HG02852 (cell line): ENCODE measurements around the gene MECR.
A peak's percentile ranks its signal among the peaks of the same experiment; 100 is the strongest.

Source experiments
- ATAC-seq: cut with Tn5 transposase; IDR thresholded peaks from one replicate; pipeline ENCODE4 v1.9.1; 2021; ENCODE audit warnings: mild to moderate bottlenecking, moderate library complexity; ENCODE audit not compliant: unreplicated experiment

MECR gene

DNA sequence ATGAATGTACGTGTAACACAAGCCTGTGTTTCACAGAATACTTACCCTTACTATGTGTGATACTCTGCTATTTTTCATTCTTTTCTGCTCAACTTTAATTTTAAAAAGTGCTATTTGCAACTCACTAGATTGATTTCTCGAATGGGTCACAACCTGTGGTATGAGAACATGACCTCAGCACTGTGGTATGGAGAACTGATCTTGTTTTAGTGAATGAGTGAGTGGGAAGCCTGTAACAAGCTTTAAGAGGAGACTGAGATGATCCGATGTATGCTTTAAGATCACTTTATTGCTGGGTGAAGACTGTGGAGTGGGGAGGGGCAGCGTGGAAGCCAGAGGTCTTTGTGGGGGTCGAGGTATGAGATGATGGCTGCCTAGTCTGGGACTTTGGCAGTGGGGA is 21.6 kb downstream of the MECR start:
- ATAC-seq: no peak

DNA sequence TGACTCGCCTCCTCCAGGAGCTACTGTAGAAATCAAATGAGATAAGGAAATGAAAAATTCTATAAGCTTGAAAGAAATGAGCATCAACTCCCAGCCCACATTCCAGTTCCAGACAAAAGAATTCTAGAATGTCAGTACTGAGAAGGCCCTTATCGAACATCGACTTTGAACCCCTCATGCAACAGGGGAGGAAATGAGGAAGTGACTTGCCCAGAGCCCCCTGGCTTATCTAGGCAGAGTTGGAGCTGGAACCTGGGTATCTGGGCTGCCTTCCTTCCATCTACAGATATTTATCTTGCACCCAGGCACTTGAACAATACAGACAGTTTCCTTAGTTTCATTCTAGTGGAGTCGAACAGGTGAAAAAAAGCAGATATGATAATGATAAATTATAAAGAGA is 22.3 kb downstream of the MECR start:
- ATAC-seq: no peak

DNA sequence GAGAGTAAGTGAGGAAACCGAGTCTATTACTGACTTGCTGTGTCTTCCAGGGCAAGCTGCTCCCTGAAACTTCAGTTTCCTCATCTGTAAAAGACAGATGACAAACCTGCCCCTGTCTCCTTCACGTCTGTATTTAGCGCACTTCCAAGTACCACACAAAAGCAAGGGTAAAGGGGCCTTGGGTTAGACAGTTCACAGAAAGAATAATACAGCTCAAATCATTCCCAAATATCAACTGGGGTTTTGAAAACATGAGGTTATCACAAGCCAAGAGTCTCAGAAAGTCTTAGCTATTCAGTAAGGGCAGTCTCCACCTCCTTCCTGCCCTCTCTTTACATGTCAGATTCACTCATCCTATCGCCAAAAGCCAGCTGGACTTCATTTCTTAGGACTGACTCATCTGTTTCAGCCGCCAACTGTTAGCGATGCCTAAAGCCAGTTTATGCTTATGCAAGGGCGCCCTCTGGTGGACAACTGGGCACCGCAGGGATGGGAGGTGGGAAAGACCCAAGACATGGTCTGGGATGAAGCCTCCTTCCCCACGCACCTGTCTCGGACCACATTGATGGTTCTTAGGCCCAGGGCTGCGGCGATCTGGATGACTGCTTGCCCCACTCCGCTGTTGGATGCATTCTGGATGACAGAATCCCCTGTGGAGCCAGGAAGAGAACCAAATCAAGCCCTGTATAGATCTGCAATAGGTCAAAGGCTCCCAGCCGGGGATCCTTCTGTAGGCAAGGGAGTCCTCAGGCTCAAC is 28.0 kb downstream of the MECR start:
- no peak for ATAC-seq

DNA sequence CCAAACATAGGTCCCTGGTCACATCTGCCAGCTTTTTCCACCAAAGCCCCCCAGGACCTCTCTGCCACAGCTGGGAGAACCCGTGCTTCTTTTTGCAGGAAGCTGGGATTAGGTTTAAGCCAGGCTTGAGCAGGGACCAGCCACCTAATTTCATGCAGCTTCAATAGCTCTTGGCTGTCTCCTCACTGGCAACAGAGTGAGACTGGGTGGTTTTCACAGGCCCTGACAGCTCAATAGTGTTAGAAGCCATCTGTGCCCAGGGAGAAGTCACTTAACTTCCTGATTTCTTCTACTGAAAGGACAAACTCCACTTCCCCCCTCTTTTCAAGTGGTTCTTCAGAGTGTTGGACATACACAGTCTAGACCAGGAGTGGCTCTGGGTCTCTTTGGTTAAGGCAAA is 28.7 kb downstream of the MECR start:
- no peak for ATAC-seq

DNA sequence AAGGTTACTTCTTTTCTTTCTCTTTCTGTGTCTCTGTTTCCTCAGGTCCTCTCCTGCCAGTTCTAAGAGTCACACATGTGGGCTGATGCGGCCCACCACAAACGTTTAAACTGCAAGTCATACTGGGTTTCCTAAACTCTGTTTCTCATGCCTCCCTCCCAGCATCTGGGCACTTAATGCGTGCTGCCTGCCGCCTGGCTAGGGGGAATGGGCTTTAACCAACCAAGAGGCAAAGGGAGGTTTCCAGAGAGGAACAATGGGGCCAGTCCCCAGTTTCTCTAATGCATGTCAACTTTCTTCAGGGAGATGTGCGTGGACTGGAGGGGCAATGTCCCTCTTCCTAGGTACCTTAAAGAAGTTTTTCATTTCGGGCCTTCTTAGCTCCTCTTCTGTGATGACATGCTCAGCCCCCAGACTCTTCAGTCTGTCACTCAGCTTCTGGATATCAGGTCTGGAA is 29.1 kb downstream of the MECR start:
- ATAC-seq: no peak

DNA sequence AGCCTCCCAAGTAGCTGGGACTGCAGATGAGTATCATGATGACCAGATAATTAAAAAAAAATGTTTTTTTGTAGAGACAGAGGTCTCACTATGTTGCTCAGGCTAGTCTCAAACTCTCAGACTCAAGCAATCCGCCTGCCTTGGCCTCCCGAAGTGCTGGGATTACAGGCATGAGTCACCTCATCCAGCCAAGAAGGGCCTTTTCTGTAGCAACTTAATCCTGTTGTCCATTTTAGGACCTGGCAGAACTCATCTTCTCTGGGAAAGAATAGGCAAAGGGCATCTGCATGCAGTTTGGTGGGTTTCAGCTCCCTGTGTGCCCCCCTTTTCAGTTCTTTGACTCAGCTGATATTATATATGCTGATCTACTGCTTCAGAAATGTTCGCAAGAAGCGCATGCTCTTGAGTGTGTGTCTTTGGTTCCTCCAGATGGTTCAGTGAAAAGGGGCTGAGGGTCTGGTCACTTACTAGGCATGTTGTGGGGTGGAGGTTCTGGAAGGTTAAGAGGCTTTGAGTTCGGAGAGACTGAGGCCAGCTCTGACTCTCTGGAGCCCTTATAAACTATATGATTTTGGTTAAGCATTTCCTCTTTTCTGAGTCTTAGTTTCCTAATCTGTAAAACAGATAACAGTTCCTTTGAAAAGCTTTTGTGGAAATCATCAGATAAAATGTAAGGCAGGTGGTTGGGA is 29.7 kb downstream of the MECR start:
- ATAC-seq: no peak

GRCh38 chr1:29197993-29198392 is 32.7 kb downstream of the MECR start:
- ATAC-seq: no peak

GRCh38 chr1:29197590-29197924 is 33.2 kb downstream of the MECR start:
- no peak for ATAC-seq

DNA sequence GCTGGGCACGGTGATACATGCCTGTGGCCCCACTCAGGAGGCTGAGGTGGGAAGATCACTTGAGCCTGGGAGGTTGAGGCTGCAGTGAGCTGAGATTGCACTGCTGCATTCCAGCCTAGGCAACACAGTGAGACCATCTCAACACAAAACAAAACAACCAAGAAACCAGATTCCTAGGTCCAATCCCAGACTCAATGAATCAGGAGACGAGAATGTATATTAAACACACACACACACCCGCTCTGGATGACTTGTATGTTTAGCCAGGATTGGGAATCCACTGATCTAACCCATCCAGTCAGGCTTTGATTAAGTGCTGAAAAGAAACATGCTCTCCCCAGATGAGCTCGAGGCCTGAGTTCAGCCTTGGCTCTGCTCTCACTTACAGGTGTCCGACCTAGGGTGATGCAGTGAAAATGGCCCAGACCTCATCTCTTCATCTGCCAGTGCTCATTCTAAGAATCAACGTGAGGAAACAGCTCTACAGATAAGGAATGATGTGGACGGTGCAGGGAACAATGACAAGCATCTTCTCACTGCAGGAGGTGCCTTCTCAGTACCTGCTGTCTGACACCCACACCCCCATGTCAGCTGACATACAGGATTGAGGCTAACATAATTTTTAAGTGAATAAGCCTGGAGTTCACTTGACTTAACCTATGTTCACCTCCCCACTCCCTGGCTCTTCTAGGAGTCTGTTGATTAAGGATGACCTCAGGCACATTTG is 33.7 kb downstream of the MECR start:
- ATAC-seq: no peak

GRCh38 chr1:29195881-29196291 is 34.8 kb downstream of the MECR start:
- ATAC-seq: no peak

GRCh38 chr1:29193879-29194455 is 36.8 kb downstream of the MECR start:
- ATAC-seq: no peak

DNA sequence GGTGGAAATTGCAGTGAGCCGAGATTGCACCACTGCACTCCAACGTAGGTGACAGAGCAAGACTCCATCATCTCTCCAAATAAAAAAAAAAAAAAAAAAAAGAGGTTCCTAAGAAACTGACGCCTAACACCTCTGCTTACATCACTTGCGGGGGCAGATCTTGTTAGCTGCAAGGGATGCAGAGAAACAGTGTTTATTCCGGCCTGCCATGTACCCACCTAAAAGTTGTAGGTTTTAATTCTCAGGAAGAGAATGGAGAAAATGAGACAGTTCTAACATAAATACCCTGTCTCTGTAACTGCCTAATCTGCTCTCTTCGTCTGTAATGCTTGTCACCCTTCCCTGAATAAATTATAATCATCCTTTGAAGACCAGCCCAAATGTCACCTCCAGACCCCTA is 40.0 kb downstream of the MECR start:
- no peak for ATAC-seq

GRCh38 chr1:29186707-29187106 is 44.0 kb downstream of the MECR start:
- ATAC-seq: no peak

- ATAC-seq: no peak
Measured at GRCh38 chr1:29186252-29186651, 44.5 kb downstream of the MECR start.

DNA sequence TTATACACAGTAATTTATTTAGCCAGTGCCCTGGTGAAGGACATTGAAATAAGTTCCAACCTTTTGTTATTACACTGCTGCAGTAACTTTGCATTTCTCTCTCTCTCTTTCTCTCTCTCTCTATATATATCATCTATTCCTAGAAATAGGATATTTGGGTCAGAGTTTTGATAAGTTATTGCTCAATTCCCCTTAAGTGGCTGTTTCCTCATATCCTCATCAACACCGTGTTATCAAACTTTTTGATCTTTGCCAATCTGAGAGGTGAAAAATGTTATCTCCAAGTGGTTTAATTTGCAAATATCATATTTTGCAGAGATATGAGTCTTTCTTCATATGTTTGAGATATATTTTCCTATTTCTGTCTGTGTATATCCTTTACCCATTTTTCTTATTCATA is 47.4 kb downstream of the MECR start:
- ATAC-seq: no peak

- ATAC-seq: peak; percentile 76
Measured at GRCh38 chr1:29181413-29182225, 49.1 kb downstream of the MECR start, which contains the start of gene SRSF4. SRSF4 (minus strand) TSS chr1:29181900; CDS start chr1:29181752, 148 bp downstream.

DNA sequence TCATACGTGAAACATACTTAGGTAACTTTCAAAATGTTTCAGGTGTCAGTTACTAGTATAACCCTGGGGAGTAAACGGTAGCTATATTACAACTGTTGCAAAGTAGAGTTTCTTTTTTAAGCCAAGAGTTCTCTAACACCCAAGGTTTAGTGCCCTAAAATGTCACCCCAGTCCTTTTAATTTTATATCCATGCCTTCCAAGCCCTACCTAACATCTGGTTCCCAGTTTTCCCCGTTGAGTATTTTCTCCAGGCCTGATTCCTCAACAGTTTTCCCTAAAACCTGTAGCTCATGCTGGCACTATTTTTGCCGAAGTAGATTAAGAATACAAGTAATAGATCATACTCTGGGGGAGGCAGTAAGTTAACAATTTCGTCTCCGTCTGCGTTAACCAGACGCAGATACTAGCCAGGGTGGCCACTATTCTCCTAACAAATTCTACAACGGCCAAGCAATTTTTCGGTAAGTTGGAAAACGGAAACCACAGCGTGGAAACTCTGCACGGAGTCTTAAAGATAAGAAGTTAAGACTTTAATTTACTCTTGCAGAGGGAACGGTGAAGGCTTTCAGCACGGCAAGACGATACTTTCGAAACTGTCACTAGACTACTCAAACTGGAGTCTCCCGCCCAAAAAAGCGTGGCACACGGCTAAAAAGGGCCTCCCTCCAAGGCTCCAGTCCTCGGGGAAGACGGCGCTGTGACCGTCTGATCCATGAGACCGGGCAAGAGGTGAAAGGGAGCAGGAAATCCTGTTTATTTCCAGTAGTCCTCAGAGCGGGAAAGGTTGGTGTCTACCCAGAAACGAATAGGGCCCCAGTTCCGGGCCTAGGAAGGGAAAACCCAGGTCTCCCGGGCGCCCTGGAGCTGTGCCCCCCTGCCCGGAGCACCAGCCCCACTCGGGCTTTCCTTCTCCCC is 50.0 kb downstream of the MECR start:
- peak; percentile 12 for ATAC-seq

- no peak for ATAC-seq
Measured at GRCh38 chr1:29179641-29180184, 51.0 kb downstream of the MECR start.

DNA sequence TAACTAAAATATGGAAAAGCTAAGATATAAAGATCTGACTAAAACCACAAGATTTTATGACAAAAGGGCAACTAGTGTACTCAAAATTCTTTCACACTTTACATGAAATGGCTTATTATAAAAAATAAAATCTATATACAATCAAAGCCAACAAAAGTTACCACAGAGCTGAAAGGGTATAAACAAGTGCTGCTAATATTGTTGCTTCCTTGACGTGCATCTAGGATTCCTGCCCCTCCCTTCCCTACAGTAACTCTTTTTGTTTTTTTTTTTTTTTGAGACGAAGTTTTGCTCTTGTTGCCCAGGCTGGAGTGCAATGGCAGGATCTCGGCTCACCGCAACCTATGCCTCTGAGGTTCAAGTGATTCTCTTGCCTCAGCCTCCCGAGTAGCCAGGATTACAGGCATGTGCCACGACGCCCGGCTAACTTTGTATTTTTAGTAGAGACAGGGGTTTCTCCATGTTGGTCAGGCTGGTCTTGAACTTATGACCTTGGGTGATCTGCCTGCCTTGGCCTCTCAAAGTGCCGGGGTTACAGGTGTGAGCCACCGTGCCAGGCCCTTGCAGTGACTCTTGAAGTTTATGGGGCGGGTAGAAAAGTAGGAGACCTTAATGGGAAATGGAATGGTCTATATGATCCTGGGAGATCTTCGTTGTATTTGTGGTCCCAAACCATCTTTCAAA is 53.6 kb downstream of the MECR start:
- ATAC-seq: no peak
